VCaP (cell line): ENCODE measurements around the gene MERTK.

Experiments used
- H3K27ac ChIP-seq: fragments of 450-650 bp; 2 replicates; pipeline ENCODE4 v1.5.1; 2017
- TF ChIP-seq, protein P1 (sequence below): fragments of 450-650 bp; conservative IDR thresholded peaks from 2 replicates; pipeline ENCODE4 v1.5.1; 2017; ENCODE audit warnings: mild to moderate bottlenecking, moderate library complexity

Gene MERTK

DNA sequence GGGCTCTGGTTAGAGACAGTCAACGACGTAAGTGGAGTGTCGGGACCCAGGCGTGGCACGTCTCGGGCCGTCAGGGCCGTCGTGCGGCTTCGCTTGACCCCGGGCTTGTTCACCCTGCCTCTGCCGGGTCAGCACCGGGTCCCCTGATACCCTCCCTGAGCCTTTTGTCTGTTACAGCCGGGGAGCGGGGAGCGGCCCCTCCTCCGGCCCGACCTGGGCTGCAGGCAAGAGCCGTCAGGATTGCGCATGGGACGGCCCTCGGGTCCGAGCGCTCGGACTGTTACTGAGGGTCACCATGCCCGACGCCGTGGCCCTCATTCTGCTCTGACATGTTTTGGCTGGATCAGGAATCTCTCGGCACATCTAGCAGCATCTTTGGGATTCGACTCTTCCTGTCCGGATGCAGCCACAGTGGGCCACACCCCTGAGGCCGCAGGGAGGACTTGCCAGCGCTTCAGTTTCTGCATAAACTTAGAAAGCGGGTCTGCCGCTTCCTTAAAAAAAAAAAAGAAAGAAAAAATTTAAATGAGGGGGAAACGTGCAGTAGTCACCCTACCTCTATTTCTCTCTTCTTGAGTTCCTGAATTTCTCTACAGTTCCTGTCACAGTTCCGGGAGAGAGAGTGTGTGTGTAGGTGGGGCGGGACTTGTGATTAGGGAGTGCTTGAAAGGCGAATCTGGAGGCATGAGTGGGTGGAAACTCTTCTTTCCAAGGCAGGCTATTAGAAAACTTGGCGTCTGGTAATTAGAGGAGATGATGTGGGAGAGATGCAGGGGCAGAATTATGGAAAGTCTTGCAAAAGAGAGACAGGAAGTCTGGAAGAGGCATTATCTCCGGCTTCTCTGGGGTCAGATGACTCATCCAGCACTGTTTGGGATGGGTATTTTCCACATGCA is 157.6 kb downstream of the MERTK start:
- peak overlapping the region; percentile 93 for H3K27ac ChIP-seq

DNA sequence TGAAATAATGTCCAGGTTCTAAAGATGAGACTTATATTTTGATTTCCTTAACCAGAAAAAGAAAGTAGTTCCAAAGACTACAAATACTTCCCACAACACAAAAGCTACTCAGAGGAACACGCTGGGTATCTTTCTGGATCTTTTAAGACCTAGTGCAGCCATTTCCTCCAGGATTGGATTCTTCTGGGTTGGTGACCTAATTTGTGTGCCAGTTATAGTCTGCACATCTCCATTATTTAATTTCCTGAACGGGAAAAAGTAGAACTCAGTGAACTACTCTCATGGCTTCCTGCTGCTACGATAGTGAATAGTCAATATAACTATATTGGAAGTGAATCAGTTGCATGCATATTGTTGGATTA is 158.2 kb downstream of the MERTK start:
- TF ChIP-seq, protein P1, sequence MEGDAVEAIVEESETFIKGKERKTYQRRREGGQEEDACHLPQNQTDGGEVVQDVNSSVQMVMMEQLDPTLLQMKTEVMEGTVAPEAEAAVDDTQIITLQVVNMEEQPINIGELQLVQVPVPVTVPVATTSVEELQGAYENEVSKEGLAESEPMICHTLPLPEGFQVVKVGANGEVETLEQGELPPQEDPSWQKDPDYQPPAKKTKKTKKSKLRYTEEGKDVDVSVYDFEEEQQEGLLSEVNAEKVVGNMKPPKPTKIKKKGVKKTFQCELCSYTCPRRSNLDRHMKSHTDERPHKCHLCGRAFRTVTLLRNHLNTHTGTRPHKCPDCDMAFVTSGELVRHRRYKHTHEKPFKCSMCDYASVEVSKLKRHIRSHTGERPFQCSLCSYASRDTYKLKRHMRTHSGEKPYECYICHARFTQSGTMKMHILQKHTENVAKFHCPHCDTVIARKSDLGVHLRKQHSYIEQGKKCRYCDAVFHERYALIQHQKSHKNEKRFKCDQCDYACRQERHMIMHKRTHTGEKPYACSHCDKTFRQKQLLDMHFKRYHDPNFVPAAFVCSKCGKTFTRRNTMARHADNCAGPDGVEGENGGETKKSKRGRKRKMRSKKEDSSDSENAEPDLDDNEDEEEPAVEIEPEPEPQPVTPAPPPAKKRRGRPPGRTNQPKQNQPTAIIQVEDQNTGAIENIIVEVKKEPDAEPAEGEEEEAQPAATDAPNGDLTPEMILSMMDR = no peak
- peak overlapping the region; percentile 93 for H3K27ac ChIP-seq

More for the DNA sequence above, 157.6 kb downstream of the MERTK start:
- TF ChIP-seq, protein P1 = no peak

GRCh38 chr2:112059671-112060070 is 161.3 kb downstream of the MERTK start:
- TF ChIP-seq, protein P1 = no peak

GRCh38 chr2:112061299-112061698 is 162.9 kb downstream of the MERTK start:
- TF ChIP-seq, protein P1 = no peak
- no peak overlapping the region for H3K27ac ChIP-seq

More at GRCh38 chr2:112059671-112060070, 161.3 kb downstream of the MERTK start:
- no peak overlapping the region for H3K27ac ChIP-seq

DNA sequence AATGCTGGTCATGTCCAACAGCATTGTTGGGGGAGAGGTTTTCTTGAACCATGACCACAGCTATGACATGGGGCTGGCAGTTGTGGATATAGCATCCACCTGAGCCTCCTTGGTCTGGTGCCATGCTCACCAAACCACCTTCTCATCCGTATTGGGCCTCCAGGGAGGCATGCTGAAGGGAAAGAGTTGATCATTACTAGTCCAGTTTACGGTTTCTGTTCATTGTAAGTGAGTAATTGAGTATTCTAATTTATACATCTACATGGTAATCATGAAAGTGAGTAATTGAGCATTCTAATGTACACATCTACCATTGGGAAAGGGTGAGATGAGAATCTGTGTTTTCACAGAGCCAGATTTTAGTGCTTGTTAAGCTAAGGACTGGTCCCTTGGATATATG is 163.4 kb downstream of the MERTK start:
- TF ChIP-seq, protein P1 = no peak
- H3K27ac ChIP-seq = no peak overlapping the region

DNA sequence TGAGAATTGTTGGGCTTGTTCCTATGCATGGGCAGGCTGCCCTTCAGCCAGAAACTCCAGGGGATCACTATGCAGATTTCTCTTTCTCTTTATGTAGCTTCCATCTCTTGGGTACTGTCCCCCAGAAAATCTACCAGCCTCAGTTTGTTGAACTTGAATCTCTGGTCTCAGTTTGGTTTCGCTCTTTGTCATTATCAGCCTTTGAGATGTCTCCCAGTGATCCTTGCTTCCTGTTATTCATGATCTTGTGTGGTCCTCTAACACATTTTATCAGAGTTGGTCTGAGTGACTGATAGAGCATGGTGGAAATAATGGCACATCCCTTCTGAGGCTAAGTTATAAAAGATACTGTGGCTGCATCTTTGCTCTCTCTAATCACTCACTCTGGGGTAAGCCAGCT is 164.5 kb downstream of the MERTK start:
- no peak overlapping the region for H3K27ac ChIP-seq
- TF ChIP-seq, protein P1 = no peak

DNA sequence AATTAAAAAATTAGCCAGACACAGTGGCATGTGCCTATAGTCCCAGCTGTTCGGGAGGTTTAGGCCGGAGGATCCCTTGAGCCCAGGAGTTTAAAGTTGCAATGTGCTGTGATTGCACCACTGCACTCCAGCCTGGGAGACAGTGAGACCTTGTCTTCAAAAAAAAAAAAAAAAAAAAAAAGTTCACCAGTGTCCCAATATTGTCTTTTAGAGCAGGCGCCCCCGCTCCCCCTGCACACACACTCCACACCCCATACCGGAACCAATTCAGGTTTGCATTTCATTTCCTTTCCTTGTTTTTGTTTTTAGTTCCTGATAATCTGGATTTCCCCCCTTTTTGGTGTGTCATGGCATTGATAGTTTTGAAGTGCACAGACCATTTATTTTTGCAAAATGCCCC is 167.1 kb downstream of the MERTK start:
- no peak overlapping the region for H3K27ac ChIP-seq
- TF ChIP-seq, protein P1 = no peak
